NCI-H748 (cell line): ENCODE measurements around the gene PSG11.
"Not testable (repeated sequence)": the region's sequence is repeated elsewhere in the genome, so short reads cannot be mapped to it uniquely, and the experiment has no call there.

ENCODE experiments used
- DNase-seq: peaks from one replicate; lab custom pipeline; 2025; ENCODE audit not compliant: unreplicated experiment; lab: John Stamatoyannopoulos, UW

PSG11 gene

DNA sequence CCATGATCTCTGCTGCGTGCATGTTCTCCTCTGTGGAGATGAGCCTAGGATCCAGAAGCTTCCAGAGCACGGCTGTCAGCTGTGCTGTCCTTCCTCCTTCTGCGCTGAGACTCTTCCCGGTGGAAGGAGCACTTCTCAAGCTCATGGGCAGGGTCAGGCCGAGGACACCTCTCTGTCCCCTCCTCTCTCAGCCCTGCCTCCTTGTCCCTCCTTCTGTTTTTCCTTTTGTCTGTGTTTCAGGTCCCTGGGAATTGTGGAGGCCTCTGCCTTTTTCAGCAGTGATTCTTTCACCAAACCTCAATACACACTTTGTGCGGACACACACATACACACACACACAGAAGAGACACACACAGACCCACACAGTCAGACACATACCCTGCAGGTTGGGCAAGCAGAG lies at the start of gene PSG11:
Gene PSG11 (minus strand): TSS at position 101 of the 400 bp plus-strand sequence. CDS start 97 bp downstream, at position 4.
- DNase-seq: not testable (repeated sequence)

DNA sequence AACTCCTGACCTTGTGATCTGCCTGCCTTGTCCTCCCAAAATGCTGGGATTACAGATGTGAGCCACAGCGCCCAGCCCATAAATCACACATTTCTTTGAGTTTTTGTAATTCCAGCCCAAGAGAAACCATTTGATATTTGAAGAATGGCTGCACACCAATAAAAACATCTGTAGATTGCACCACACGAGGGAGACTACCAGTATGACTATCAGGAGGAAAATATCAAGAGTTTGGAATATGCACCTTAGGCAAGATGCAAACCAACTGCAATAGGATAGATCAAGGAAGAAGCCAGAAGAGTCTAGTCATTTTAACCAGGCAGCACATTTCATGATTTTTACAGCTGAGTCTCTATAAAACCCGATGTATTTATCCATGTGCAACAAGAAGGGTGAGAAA lies 36.1 kb upstream of the PSG11 start:
- not testable (repeated sequence) for DNase-seq

DNA sequence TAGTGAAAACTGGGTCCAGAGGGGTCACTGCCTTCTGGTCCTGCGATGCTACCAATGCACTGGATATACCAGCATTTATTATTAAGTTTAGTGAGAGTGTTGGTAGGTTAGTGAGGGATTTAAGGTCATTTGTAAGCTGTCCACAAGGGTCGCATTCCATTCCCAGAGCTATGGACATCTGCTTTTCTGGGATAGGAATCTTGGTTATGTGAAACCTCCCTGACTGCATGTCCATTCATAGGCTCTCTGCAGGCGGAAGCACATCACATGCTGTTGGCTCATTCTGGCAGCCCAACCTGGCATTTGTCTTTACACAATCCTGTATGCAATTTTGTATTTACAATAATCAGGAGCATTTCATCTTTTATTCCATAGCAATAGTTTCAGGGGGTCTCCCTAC lies 35.1 kb upstream of the PSG11 start:
- not testable (repeated sequence) for DNase-seq

DNA sequence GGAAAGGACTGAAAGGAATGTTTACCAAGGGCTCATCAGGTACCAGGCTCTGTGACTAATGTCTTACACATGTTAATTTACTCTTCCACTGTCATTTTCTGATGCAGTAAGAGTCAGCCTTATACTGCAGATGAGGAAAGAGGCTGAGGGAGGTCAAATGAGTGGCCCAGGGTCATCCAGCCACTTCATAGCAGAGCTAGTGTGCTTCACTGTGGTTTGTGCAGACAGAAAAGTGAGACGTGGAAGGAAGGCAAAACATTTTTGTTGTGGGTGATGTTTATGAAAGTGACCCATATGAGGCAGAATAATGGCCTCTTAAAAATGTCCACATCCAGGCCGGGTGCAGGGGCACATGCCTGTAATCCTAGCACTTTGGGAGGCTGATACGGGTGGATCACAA lies 34.0 kb upstream of the PSG11 start:
- not testable (repeated sequence) for DNase-seq

DNA sequence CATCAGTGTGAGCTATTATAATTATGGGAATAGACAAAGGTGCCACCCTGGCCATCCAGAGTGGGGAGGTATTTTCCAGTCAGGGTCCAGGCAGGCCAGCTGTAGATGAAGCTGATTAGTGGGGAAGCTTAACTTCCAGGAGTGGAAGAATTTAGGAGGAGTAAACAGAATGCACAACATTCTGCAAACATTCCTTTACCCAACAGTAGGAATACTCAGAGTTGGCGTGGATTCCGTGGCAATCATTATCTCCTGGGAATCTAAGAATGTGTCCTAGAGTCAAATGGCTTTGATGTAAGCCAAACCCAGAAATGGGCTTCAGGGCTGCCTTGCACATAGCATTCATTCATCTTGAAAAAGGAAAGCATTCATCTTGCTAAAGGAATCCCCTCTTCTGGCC lies 33.2 kb upstream of the PSG11 start:
- not testable (repeated sequence) for DNase-seq

DNA sequence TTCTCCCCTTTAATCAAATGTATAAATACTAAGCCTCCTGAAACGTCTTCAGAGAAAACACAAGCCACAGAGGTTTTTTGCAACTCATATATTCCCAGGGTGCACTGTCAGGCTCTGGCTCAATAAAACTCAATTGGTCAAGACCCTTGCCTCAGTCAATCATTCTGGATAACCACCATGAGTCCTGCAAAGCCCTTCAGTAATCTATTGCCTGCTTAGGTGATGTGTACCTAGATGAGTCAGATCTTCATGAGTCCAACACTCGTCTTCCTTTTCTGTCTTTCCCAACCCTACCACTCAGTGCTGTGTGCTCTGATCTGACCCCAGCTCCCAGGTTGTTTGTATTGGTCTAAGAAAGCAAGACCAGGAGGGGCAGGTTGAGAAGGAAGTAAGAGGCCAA lies 32.2 kb upstream of the PSG11 start:
- DNase-seq: not testable (repeated sequence)

DNA sequence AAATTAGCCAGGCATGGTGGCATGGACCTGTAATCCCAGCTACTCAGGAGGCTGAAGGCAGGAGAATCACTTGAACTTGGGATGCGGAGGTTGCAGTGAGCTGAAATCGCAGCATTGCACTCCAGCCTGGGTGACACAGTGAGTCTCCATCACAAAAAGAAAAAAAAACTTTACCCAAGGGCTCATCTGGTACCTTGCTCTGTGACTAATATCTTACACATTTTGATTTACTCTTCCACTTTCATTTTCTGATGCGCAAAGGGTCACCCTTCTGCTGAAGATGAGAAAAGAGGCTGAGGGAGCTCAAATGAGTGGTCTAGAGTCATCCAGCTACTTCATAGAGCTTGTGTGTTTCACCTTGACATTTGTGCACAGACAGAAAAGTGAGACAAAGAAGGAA lies 21.7 kb upstream of the PSG11 start:
- DNase-seq: not testable (repeated sequence)

DNA sequence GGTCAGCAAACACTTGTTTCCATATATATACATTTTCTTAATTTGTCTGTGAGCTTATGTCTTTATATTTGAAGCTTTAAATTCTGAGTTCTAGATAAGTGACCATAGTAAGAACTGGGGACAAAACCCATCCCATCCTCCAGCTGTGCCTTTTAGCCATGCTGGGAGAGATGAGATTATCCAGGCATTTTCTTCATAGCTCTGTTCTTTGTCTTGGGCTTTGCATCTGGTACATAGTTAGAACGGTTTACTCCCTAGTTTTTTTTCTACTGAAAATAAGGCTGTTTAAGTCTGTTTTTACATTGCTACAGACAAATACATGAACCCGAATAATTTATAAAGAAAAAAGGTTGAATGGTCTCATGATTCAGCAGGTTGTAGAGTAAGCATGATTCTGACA lies 20.3 kb upstream of the PSG11 start:
- not testable (repeated sequence) for DNase-seq

DNA sequence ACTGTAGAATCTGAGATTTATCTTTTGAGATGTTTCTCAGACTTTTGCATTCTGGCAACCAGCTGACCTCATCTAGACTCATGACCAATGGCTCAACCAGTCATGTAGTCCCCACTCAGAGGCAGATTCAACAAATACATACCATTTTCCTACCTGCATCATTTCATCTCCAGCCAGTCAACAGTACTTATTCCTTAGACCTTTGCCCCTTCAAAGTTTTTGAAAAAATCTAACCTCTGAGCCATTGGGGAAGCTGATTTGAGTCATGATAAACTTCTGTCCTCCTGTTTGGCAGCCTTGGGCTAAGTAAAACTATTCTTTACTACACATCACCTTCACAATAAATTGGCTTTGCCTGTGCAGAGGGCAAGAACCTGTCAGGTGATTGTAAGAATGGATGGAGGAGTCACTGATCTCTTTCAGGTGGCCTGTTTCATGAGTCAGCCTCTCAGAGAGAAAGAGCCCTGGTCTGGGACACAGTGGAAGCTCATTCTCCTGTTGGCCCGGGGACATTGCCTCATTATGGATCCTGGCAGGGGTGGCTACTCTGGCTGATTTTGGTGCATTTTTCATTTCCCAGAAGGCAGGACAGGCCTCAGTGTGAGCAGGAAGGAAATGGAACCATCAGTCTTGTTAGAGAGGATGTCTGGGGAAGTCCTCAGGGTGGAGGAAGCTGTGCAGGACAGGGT lies 17.4 kb upstream of the PSG11 start:
- DNase-seq: not testable (repeated sequence)

DNA sequence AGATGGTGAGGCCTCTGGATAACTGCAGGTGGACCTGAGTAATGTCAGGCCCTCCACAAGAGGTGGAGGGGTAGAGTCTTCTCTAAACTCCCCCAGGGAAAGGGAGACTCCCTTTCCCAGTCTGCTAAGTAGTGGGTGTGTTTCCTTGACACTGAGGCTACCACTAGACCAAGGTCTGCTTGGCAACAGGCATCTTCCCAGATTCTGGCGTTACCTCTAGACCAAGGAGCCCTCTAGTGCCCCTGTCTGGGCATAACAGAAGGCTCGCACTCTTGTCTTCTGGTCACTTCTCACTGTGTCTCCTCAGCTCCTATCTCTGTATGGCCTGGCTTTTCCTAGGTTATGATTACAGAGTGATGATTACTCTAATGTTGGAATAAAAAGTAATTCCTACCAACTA lies 5.4 kb upstream of the PSG11 start:
- not testable (repeated sequence) for DNase-seq

DNA sequence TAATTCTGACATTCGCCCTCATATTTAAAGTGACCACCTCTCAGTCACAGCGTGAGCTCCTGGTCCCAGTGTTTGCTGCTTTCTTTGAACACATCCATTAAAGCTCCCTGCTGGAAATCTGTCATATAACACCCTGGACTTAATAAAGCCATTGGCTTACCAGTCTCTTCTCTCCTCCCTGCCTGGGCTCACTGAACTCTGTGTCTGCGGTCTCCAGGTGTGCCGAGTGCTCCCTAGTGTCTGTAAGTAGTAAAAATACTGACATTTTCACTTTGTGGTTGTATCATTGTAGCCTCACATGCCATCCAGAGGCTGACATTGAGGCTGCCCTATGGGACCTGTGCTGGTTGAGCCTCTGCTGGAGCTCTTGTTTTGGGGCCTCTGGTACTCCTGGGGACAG lies 2.6 kb upstream of the PSG11 start:
- no peak for DNase-seq

DNA sequence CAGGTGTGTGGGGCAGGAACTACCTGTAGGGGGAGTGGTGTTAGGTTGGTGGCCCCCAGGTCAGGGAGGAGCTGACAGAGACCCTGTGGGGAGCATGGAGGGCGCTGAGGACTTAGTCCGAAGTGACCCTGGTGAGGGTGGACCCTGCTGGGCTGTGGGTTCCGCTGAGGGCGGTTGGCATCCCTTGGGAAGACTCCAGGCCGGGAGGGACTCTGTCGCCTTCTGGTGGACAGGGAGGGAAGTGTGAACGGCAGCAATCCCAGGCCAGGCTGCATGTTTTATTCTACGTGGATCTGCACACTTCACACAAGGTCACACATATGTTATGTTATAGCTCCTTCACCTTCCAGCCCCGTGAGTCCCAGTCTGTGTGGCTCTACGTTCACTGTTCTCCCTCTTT lies 1.7 kb upstream of the PSG11 start:
- peak; percentile 16 for DNase-seq

DNA sequence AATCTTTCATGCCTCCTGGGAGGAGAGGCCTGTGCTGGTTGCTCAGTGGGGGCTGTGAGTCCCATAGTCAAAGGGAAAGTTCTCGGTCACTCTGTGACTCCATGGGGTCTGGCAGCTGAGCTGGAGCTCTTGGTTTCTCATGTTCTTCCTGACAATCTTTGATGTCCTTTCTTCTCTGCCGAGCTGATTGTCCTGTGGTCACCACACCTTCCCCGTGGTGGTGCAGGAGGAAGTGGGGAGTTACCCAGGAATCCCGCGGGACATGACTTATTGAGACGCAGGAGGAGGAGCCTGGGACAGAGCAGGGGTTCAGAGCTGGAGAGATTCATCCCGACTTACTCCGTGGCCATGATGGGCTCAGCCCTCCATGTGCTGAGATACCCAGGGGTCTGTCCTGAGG lies 792 bp upstream of the PSG11 start:
- not testable (repeated sequence) for DNase-seq

DNA sequence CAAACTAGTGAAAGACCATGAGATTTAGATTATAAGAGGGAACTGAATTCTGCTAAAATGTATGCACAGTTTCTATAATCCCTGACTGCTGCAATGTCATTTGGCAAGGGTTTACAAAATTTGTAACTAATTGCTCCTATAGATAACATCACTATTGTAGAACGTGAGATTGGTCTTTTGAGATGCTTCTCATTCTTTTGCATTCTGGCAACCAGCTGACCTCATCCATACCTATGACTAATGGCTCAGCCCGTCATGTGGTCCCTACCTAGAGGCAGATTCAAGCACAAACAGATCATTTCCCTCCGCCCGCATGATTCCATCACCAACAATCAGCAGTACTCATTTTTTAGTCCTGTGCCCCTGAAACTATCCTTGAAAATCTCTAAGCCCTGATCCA lies 4.2 kb downstream of the PSG11 start:
- not testable (repeated sequence) for DNase-seq

DNA sequence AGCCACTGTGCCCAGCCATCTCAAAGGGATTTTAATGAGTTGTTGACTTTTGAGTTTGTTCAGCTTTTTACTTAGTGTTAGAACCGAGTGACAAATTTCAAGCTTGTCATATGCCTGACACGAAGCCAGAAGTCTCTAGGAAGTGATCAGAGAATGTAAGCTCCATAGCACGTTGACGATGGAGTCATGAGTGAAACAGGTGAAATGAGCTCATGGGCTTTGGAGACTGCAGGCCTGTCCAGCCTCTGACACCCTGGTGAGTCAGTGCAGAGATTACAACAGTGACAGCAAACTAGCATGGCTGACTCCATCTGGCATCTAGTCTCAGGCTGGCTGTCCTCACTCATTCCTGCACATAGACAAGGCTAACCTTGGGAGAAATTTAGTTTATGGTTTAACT lies 4.6 kb downstream of the PSG11 start:
- not testable (repeated sequence) for DNase-seq

DNA sequence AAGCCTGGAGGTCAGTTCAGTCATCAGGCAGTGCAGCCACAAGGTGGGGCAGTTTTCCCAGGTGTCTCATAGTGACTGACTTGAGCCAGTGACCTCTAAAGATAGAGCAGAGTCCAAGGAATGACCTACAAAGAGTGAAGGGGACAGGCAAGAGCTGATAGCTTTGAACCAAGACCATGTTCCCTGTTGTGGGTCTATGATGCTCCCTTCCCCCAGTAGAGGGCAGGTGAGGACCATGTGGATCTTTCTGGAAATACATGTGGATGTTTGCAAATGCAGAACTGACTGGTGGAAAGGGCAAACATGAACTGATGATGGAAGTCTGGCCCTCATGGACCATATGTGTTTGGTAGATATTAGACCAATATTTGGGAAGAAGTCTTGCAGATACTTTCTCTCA lies 6.7 kb downstream of the PSG11 start:
- not testable (repeated sequence) for DNase-seq

DNA sequence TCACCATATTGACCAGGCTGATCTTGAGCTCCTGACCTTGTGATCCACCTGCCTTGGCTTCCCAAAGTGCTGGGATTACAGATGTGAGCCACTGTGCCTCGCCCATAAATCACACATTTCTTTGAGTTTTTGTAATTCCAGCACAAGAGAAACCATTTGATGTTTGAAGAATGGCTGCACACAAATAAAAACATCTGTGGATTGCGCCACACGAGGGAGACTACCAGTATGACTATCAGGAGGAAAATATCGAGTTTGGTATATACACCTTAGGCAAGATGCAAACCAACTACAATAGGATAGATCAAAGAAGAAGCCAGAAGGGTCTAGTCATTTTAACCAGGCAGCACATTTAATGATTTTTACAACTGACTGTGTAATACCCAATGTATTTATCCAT lies 20.4 kb downstream of the PSG11 start:
- DNase-seq: not testable (repeated sequence)

DNA sequence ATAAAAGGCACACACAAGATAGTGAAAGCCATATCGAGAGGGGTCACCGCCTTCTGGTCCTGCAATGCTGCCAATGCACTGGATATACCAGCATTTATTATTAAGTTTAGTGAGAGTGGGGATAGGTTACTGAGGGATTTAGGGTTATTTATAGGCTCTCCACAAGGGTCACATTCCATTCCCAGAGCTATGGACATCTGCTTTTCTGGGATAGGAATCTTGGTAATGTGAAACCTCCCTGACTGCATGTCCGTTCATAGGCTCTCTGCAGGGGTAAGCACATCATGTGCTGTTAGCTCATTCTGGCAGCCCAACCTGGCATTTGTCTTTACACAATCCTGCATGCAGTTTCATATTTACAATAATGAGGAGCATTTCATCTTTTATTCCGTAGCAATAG lies 21.4 kb downstream of the PSG11 start:
- DNase-seq: not testable (repeated sequence)

DNA sequence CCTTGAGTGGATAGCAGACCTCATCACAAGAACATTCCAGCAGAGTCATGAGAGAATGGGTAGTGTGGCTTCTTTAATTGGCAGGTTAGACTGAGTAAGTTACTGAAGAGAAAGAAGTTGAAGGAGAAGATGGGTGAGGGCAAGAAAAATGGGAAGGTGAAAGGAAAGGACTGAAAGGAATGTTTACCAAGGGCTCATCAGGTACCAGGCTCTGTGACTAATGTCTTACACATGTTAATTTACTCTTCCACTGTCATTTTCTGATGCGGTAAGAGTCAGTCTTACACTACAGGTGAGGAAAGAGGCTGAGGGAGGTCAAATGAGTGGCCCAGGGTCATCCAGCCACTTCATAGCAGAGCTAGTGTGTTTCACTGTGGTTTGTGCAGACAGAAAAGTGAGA lies 22.6 kb downstream of the PSG11 start:
- not testable (repeated sequence) for DNase-seq

DNA sequence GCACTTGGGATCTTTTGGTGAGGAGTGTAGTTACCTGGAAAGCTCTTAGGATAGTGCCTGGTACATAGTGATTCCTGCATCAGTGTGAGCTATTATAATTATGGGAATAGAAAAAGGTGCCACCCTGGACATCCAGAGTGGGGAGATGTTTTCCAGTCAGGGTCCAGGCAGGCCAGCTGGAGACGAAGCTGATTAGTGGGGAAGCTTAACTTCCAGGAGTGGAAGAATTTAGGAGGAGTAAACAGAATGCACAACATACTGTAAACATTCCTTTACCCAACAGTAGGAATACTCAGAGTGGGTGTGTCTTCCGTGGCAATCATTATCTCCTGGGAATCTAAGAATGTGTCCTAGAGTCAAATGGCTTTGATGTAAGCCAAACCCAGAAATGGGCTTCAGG lies 23.3 kb downstream of the PSG11 start:
- not testable (repeated sequence) for DNase-seq

DNA sequence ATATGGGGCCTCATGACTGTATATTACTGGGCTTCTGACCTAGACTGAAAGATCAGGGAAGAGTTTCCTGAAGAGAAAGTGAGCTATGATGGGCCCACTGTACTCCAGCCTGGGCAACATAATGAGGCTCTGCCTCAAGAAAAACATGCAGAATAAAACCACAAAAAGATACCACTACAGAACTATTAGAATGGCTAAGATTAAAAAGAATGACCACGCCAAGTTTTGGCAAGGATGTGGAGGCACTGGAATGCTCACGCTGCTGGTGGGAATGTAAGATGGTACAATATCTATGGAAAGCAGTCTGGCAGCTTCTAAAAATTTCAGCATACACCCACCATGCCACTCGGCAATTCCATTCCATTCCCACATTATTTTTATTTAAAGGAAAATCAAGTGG lies 30.1 kb downstream of the PSG11 start:
- not testable (repeated sequence) for DNase-seq

DNA sequence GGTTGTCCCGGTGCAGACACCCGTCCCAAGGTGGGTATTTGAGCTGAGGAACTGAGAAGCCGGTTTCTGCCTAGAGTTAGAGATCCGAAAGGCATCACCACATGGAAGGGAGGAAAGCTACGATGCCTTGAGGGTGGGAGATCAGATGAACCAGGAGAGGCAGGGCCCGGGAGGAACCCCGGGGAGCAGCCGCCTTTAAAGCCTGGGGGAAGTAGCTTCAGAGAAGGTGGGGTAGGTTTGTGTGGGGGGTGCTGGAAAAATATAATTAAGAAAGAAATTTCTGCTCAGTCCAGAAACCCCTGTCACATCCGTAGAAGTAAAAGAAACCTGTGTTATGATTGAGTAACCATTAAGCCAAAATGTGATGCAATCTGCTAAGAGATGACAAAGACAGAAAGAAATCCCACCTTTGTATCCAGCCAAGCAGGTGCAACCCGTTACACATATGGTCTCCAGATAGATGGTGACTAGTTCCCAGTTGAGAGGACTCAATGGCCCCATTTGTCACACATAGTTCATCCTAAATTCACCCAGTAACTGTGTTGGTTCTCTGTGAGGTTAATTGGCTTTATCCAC lies 34.2 kb downstream of the PSG11 start:
- DNase-seq: not testable (repeated sequence)

DNA sequence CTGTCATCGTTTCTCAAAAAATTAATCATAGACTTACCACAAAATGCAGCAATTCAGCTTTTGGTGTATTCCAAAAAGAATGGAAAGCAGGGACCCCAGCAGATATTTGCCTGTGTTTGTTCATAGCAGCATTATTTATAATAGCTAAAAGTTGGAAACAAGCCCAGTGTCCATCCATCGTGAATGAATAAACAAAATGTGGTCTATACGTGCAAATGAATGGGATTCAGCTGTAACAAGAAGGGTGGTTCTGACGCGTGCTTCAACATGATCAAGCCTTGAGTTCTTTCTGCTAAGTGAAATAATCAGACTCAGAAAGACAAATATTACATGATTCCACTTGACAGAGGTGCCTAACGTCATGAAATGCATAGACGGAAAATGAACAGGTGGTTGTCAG lies 36.4 kb downstream of the PSG11 start:
- peak; percentile 93 for DNase-seq
